ENCODE measurements around the gene KCNK4.
"Not testable (repeated sequence)": the region's sequence is repeated elsewhere in the genome, so short reads cannot be mapped to it uniquely, and the experiment has no call there.

KCNK4 gene

DNA sequence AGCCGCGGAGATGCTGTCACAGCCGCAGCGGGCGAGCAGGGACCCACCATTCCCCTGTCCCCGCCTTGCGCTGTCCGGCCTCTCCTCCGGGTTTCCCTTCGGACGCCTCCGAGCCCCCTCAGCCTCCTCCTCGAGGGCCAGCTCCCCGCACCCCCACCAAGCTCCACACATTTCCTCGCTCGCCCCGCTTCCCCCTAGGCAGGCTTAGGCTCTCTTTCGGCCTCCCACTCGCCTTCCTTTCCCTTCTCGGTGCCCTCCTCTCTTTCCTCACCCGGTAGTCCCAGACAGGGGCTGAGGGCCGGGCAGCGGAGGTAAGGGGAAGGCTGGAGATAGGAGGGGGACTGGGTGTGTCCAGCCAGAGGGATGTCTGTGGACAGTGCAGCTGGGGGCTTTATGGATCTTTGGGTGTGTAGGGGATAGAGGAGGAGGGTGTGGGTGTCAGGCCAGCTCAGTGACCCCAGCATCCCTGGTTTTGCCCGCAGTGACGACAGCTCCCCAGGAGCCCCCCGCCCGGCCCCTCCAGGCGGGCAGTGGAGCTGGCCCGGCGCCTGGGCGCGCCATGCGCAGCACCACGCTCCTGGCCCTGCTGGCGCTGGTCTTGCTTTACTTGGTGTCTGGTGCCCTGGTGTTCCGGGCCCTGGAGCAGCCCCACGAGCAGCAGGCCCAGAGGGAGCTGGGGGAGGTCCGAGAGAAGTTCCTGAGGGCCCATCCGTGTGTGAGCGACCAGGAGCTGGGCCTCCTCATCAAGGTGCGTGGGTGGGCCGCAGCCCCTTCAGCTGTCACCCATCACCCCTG lies 1.6 kb downstream of the KCNK4 start:
- DNase-seq = no peak

- no peak for DNase-seq
Observed at GRCh38 chr11:64294774-64295173, 3.7 kb downstream of the KCNK4 start.

DNA sequence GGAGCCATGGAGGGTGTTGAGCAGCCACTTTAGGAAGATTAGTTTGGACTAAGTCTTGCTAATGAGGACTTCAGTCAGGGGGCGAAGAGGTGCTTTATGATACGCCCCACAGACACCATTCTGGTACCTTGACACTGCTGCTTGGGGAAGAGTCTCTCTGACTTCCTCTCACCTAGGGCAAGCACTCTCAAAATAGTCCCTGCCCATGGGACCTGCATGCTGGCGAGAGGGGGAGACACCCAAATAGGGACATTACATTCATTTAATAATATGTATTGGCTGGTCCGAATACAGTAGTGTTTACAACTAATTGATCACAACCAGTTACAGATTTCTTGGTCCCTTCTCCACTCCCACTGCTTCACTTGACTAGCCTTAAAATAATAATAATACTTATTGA lies 4.7 kb downstream of the KCNK4 start:
- no peak for DNase-seq

DNA sequence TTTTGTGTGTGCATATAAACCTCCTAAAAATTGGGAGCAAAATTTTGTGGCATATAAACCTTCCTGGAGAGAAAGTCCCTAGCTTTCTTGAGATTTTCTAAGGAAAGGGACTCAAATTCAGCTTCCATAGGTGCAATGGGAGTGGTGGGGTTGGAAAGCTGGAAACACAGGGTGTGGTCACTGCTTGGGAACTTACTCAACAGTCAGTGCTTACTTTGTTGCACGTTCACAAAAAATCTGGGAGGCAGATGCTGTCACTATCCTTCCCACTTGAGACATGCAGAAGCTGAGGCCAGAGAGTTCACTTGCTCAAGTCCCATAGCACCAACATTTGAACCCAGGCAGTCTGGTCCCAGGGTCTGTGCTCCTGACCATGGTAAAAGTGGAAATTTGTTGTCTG lies 5.1 kb downstream of the KCNK4 start:
- no peak for DNase-seq

GRCh38 chr11:64296830-64297698 lies 6.0 kb downstream of the KCNK4 start:
- no peak for DNase-seq

DNA sequence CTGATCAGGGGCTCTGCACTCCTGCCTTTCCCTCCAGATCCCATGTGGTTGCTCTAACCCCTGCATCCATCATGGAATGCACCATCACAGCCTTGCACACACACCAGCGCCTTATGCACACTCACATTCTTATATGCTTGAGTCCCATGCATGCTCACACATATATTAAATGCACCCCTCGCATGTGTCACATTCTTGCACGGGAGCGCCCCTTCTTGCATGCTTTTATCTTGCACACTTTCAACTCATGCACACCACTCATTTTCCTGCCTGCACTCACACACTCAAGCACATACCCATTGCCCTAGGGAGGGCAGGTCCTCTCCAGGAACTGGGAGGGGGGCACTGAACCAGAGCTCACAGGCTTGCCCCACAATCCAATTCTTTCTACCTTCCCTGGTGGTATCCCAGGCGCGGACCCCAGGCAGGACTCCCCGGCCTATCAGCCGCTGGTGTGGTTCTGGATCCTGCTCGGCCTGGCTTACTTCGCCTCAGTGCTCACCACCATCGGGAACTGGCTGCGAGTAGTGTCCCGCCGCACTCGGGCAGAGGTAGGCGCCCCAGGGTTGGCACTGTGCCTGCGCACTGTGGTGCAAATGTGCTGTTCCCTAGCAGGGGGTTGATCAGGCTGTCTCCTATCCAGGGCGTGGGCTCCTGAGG lies 6.7 kb downstream of the KCNK4 start:
- no peak for DNase-seq

- no peak for DNase-seq
Observed at GRCh38 chr11:64298966-64299846, 8.1 kb downstream of the KCNK4 start.

GRCh38 chr11:64299847-64300648 lies 8.9 kb downstream of the KCNK4 start, which contains the start of gene CATSPERZ:
Gene CATSPERZ, plus strand, starts transcription at chr11:64300358. Its CDS starts 53 bp downstream, at chr11:64300411.
- DNase-seq = peak; percentile 72

DNA sequence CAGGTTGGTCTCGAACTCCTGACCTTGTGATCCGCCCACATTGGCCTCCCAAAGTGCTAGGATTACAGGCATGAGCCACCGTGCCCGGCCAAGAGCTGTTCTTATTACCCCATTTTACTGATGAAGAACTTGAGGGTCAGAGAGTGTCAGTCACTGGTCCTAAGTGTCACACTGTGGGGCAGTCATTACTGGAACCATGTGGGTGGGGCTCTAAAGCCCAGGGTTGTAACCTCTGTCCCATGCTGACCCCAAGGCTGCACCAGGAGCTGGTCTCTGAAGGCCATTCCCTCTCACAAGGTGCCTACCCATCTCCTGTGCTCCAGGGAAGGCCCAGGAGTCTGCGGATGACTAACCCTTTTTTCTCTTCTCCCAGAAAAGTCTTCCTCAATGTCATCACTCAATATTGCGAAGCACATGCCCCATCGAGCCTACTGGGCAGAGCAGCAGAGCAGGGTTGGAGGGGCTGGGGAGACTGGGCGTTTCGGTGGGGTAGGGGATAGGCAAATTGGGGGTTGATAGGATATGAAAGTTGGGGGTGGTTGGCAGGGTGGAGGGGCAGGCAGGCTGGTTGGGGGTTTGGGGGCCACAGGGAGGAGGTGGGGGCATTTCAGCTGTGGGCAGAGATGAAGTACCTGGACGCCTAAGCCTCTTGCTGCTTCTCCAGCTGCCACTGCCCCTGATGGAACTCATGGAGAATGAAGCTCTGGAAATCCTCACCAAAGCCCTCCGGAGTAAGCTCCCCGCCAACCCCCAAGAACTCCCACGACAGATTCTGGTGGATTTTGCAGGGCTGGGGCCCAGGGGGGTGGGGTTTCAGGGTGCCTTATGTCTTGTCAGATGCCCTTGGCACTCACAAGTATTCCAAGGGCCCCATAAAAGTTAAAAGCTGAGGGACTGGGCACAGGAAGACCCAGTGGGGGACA lies 12.3 kb downstream of the KCNK4 start:
- DNase-seq = no peak

DNA sequence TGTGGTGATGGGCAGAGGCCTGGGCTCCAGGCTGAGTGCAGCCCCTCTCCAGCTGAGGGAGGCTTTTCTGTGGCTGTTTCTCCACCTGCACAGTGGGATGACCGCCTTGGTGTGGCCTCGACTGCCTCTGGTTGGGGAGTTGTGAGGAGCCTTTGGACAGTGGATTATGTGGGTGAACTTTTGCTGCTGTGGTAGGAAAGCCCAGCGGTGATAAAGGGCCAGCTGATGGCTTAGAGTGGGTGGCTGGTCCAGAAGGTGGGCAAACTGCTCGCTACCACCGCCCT lies 12.9 kb downstream of the KCNK4 start:
- no peak for DNase-seq

GRCh38 chr11:64304316-64305072 lies 13.4 kb downstream of the KCNK4 start:
- DNase-seq = peak; percentile 98

DNA sequence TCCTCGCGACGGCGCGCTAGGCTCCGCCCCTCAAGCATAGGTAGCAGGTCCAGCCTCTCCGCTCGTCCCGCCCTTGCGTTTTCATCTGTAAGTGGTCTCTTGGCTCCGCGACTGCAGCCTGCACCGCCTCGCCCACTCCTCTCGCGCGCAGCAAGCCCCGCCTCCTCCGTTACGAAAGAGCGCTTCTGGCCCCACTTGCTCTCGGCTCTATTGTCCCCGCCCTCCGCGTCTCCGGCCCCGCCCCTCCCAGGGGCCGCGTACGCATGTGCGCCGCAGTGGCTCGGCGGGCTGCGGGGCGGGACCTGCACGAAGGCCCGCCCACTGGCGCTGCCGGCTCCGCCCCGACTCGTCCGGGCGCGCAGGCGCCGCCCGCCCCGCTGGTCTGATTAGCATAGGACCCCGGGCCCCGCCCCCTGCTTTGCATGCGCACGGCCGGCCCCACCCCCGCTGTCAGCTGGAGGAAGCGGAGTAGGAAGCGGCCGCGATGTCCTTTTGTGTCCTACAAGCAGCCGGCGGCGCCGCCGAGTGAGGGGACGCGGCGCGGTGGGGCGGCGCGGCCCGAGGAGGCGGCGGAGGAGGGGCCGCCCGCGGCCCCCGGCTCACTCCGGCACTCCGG lies 14.1 kb downstream of the KCNK4 start, which contains the start of gene ESRRA:
ESRRA (plus strand) TSS at position 450 of the 616 bp plus-strand sequence. CDS start 1,656 bp downstream, outside the sequence.
- DNase-seq = peak; percentile 100

DNA sequence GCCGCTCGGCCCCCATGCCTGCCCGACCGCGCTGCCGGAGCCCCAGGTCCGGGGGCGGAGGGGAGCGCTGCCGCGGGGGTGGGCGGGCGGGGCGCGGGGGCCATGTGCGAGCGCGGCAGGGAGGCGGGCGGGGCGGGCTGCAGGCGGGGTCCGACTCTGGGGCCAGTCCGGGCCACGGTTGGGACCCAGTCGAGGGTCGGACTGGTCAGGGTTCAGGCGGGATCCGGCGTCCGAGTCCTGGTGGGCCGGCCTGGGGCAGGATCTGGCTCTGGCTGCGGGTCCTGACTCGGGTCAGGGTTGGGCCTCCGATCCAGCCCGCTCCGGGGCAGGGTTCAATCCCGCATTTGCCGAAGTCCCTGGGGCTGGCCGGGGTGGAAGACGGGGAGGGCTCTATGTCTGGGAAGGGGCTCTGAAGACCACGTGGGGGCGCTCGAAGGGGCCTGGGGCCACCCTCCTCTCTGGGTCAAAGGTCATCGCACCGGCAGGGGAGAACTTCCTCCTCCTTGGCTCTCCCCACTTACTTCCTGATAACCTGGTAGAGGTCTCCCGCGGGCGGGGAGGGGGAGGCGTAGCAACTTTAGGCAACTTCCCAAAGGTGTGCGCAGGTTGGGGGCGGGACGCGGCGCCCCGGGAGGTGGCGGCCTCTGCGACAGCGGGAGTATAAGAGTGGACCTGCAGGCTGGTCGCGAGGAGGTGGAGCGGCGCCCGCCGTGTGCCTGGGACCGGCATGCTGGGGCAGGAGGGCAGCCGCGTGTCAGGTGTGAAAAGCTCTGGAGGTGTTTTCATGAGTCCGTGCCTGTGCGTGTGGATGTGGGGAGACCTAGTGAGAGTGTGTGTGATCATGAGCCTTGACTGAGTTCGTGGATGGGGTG lies 14.8 kb downstream of the KCNK4 start:
- peak; percentile 90 for DNase-seq

DNA sequence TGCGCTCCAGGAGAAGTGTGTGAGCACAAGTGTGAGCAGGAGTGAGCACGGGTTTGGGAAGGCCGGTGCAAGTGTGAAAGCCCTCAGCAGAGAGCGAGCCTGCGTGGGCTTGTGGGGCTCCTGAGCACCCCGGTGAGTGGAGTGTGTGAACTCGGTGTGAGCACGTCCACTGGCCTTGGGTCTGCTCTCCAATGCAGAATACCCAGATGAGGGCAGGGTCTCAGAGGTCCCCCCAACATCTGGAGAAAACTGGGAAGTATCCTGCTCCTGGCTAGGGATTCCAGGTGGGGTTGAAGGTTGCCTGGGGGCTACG lies 15.4 kb downstream of the KCNK4 start:
- DNase-seq = no peak

GRCh38 chr11:64306876-64307622 lies 15.9 kb downstream of the KCNK4 start:
- no peak for DNase-seq

GRCh38 chr11:64307795-64308194 lies 16.7 kb downstream of the KCNK4 start:
- DNase-seq = not testable (repeated sequence)

- DNase-seq = no peak
Observed at GRCh38 chr11:64312947-64313346, 21.8 kb downstream of the KCNK4 start.

Data from activated effector memory CD4-positive, alpha-beta T cell treated with anti-CD3 and anti-CD28 coated beads, Interleukin-2, amount 50 U/mL, for 16 hours (primary cell).